HepG2 (cell line): Measurements from ENCODE around the gene TPPP3. TPM values are rescaled to one million over a fixed set of nuclear protein-coding genes. Genes with fewer than 3 reads are reported as not detected.

Experiments used
- AKNA ChIP-seq: sonication (generic); formaldehyde crosslinking; IDR thresholded peaks from 2 replicates; pipeline ENCODE4 v1.4.0; 2020; ENCODE audit warnings: missing genetic modification reagents, borderline replicate concordance
- KDM4B ChIP-seq: sonication (generic); formaldehyde crosslinking; IDR thresholded peaks from 2 replicates; pipeline ENCODE4 v1.4.0; 2020; ENCODE audit warnings: missing genetic modification reagents
- MIER3 ChIP-seq: IDR thresholded peaks from 2 replicates; pipeline ENCODE4 v1.6.1; 2016; ENCODE audit warnings: missing compliant biosample characterization, borderline replicate concordance
- NFKB2 ChIP-seq: sonication (generic); formaldehyde crosslinking; IDR thresholded peaks from 2 replicates; pipeline ENCODE4 v1.4.0; 2020; ENCODE audit warnings: missing genetic modification reagents, borderline replicate concordance
- RBM39 ChIP-seq: fragments of 200-400 bp; formaldehyde crosslinking; IDR thresholded peaks from one replicate; pipeline ENCODE4 v1.6.1; 2018; ENCODE audit warnings: antibody characterized with exemption, mild to moderate bottlenecking, low read depth, low read length; ENCODE audit not compliant: poor library complexity, severe bottlenecking
- RNF2 ChIP-seq: fragments of 450-650 bp; conservative IDR thresholded peaks from 2 replicates; pipeline ENCODE4 v1.6.1; 2016; ENCODE audit warnings: low read depth
- THAP11 ChIP-seq: IDR thresholded peaks from 2 replicates; pipeline ENCODE4 v1.6.1; 2016; ENCODE audit warnings: missing biosample characterization, missing genetic modification reagents
- ZFP91 ChIP-seq: sonication (generic); formaldehyde crosslinking; IDR thresholded peaks from 2 replicates; pipeline ENCODE4 v1.9.0; 2022; ENCODE audit warnings: missing genetic modification reagents, mild to moderate bottlenecking, borderline replicate concordance
- ZKSCAN5 ChIP-seq: sonication (generic); formaldehyde crosslinking; IDR thresholded peaks from 2 replicates; pipeline ENCODE4 v1.5.1; 2020; ENCODE audit warnings: mild to moderate bottlenecking, missing genetic modification reagents
- ZNF121 ChIP-seq: sonication (generic); formaldehyde crosslinking; IDR thresholded peaks from 2 replicates; pipeline ENCODE4 v1.5.0; 2020; ENCODE audit warnings: mild to moderate bottlenecking, missing genetic modification reagents
- ZNF280B ChIP-seq: sonication (generic); formaldehyde crosslinking; IDR thresholded peaks from 2 replicates; pipeline ENCODE4 v1.5.0; 2020; ENCODE audit warnings: missing genetic modification reagents, mild to moderate bottlenecking, borderline replicate concordance
- ZNF362 ChIP-seq: sonication (generic); formaldehyde crosslinking; IDR thresholded peaks from 2 replicates; pipeline ENCODE4 v1.4.0; 2020; ENCODE audit warnings: missing genetic modification reagents, mild to moderate bottlenecking, borderline replicate concordance
- ZNF383 ChIP-seq: sonication (generic); formaldehyde crosslinking; IDR thresholded peaks from 2 replicates; pipeline ENCODE4 v1.4.0; 2020; ENCODE audit warnings: missing genetic modification reagents, mild to moderate bottlenecking, borderline replicate concordance
- ZNF503 ChIP-seq: sonication (generic); formaldehyde crosslinking; IDR thresholded peaks from 2 replicates; pipeline ENCODE4 v1.4.0; 2020; ENCODE audit warnings: missing genetic modification reagents
- ZNF598 ChIP-seq: sonication (generic); formaldehyde crosslinking; IDR thresholded peaks from 2 replicates; pipeline ENCODE4 v1.5.1; 2020; ENCODE audit warnings: mild to moderate bottlenecking, missing genetic modification reagents, borderline replicate concordance
- ZNF747 ChIP-seq: sonication (generic); formaldehyde crosslinking; IDR thresholded peaks from 2 replicates; pipeline ENCODE4 v1.8.1; 2023; ENCODE audit warnings: missing genetic modification reagents, mild to moderate bottlenecking, borderline replicate concordance
- ZNF878 ChIP-seq: sonication (generic); formaldehyde crosslinking; IDR thresholded peaks from 2 replicates; pipeline ENCODE4 v1.8.1; 2023; ENCODE audit warnings: mild to moderate bottlenecking, missing genetic modification reagents, moderate library complexity
- polyA plus RNA-seq, 8 experiments: library from polyadenylated mRNA; depleted of rRNA in 3 of 8; stranded (reverse) in 7 of 8; unstranded in 1 of 8; fragments of >200 nt; fragmentation: Illumina TruSeq in 4 of 8; extraction: Trizol in 4 of 8; gene quantifications; 2 replicates each; pipeline versions ENCODE4 v1.2.1 to v1.2.3, GENCODE V29; 2011 to 2016; ENCODE audit warnings: low read depth in 4 of 8, missing spikeins in 1 of 8, mixed read lengths in 1 of 8; ENCODE audit not compliant: insufficient read depth in 1 of 8
- total RNA-seq, 5 experiments: library from RNA; depleted of rRNA; stranded (reverse); fragments of >200 nt; fragmentation: Illumina TruSeq; extraction: Trizol; gene quantifications; 2 replicates each; pipeline ENCODE4 v1.2.3, GENCODE V29; 2016; ENCODE audit warnings: low read depth in 1 of 5

Gene TPPP3
- total and polyA plus RNA-seq, 2 of the 13 experiments (the other 11 are each of a cell fraction or from before 2014, with no cell fraction given): 0.16 to 0.44 TPM

GRCh38 chr16:67393111-67393787 is at the start of gene TPPP3 (continued):
- no peak for TF ChIP-seq AKNA (CRISPR knock-in tag)
- TF ChIP-seq ZFP91 (CRISPR knock-in tag): peak; percentile 15; the same call in 1 of the 2 replicates
- no peak for TF ChIP-seq ZNF280B (CRISPR knock-in tag)
- no peak for TF ChIP-seq ZNF878 (CRISPR knock-in tag)
- TF ChIP-seq RBM39: no peak
- no peak for TF ChIP-seq ZNF747
- no peak for TF ChIP-seq ZNF362 (CRISPR knock-in tag)
- TF ChIP-seq ZNF503 (CRISPR knock-in tag): no peak
- TF ChIP-seq ZNF121 (CRISPR knock-in tag): no peak
- TF ChIP-seq NFKB2 (CRISPR knock-in tag): peak; percentile 14; the same call in 1 of the 2 replicates
- no peak for TF ChIP-seq ZNF598 (CRISPR knock-in tag)
- TF ChIP-seq RNF2: 0 out of 2 replicates have a peak, but pooled peaks have one; percentile 22
- no peak for TF ChIP-seq KDM4B
- no peak for TF ChIP-seq MIER3 (CRISPR knock-in tag)
- TF ChIP-seq ZNF383 (CRISPR knock-in tag): 0 out of 2 replicates have a peak, but pooled peaks have one; percentile 66
- no peak for TF ChIP-seq ZKSCAN5 (CRISPR knock-in tag)
- TF ChIP-seq THAP11 (CRISPR knock-in tag): 0 out of 2 replicates have a peak, but pooled peaks have one; percentile 20
